AG09309 (cell line): Measurements from ENCODE around the gene ADGRG2.

Experiments
- DNase-seq: peaks from one replicate; pipeline ENCODE4 v3.0.0-alpha.2; 2010; ENCODE audit warnings: low read depth
- H3K4me3 ChIP-seq: 2 replicates; pipeline ENCODE4 v1.5.1; 2011; ENCODE audit warnings: mild to moderate bottlenecking, low read depth, low read length, moderate library complexity; ENCODE audit not compliant: control insufficient read depth
- TF ChIP-seq, protein P1 (sequence below): IDR thresholded peaks from 2 replicates; pipeline ENCODE4 v1.5.1; 2011; ENCODE audit warnings: mild to moderate bottlenecking, low read depth, low read length, inconsistent platforms; ENCODE audit not compliant: insufficient read depth, control insufficient read depth; ENCODE audit errors: missing control alignments

ADGRG2 gene

DNA sequence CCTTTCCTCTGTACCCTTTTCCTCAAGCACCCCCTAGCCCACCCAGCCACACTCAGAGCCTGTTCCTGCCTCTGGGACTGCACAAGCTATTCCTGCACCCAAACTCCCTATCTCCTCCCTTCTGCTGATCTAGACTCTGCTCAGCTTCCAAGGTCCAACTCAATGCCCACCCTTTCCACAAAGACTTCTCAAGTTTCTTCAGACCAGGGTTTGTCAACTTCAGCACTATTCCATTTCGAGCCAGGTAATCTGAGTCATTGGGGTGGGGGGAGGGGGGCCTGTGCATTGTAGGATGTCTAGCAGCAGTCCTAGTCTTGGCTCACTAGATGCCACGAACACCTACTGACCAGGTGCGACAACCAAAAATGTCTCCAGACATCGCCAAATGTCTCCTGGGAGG is 175.7 kb downstream of the ADGRG2 start:
- no peak for DNase-seq
- H3K4me3 ChIP-seq = no peak overlapping the region

DNA sequence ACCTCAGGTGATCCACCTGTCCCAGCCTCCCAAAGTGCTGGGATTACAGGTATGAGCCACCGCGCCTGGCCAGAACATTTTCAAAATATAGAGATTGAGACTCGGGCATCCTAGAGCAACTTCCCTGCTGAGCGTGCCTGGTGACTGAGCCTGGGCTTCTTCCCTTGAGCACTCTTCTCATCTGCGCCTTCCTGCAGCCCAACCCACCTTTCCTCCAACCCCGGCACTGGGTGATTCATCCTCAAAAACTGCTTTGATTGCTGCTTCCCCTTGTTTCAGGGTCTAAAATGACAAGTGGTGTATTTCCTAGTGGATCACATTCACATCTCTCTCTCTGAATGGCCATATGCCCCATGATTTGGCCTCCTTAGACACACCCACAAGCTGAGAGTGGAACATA is 176.1 kb downstream of the ADGRG2 start:
- DNase-seq = no peak
- TF ChIP-seq, protein P1, sequence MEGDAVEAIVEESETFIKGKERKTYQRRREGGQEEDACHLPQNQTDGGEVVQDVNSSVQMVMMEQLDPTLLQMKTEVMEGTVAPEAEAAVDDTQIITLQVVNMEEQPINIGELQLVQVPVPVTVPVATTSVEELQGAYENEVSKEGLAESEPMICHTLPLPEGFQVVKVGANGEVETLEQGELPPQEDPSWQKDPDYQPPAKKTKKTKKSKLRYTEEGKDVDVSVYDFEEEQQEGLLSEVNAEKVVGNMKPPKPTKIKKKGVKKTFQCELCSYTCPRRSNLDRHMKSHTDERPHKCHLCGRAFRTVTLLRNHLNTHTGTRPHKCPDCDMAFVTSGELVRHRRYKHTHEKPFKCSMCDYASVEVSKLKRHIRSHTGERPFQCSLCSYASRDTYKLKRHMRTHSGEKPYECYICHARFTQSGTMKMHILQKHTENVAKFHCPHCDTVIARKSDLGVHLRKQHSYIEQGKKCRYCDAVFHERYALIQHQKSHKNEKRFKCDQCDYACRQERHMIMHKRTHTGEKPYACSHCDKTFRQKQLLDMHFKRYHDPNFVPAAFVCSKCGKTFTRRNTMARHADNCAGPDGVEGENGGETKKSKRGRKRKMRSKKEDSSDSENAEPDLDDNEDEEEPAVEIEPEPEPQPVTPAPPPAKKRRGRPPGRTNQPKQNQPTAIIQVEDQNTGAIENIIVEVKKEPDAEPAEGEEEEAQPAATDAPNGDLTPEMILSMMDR = no peak
- H3K4me3 ChIP-seq = no peak overlapping the region

More for the DNA sequence above, 175.7 kb downstream of the ADGRG2 start:
- TF ChIP-seq, protein P1 = no peak

GRCh38 chrX:18945483-18945882 is 176.8 kb downstream of the ADGRG2 start:
- H3K4me3 ChIP-seq = no peak overlapping the region
- TF ChIP-seq, protein P1 = no peak
- DNase-seq = no peak

GRCh38 chrX:18944482-18944881 is 177.8 kb downstream of the ADGRG2 start:
- no peak for DNase-seq
- TF ChIP-seq, protein P1 = no peak

GRCh38 chrX:18941896-18942295 is 180.4 kb downstream of the ADGRG2 start:
- TF ChIP-seq, protein P1 = no peak
- DNase-seq = no peak

More at GRCh38 chrX:18944482-18944881, 177.8 kb downstream of the ADGRG2 start:
- no peak overlapping the region for H3K4me3 ChIP-seq

More at GRCh38 chrX:18941896-18942295, 180.4 kb downstream of the ADGRG2 start:
- H3K4me3 ChIP-seq = no peak overlapping the region
